Lower leg skin (tissue), 4 donors: Measurements from ENCODE around the gene MPPE1. TPM values are rescaled to one million over a fixed set of nuclear protein-coding genes. Genes with fewer than 3 reads are reported as not detected.

ENCODE experiments used
- DNase-seq, 2 donors: peaks; one replicate each; pipeline ENCODE4 v3.0.0-alpha.2; 2019; ENCODE audit warnings: low spot score in 2 of 2
- H3K4me3 ChIP-seq: fragments of 200-600 bp; sonication (generic); 2 replicates; pipeline ENCODE4 v1.5.1; 2017; ENCODE audit warnings: mild to moderate bottlenecking, low read depth; ENCODE audit not compliant: poor library complexity, severe bottlenecking
- CTCF ChIP-seq, 3 donors: fragments of 450-650 bp; IDR thresholded peaks; one replicate each; pipeline ENCODE4 v1.5.1; 2016; ENCODE audit warnings: antibody characterized with exemption in 3 of 3, mild to moderate bottlenecking in 3 of 3, moderate library complexity in 2 of 3
- POLR2A ChIP-seq, 2 donors: fragments of 450-650 bp; IDR thresholded peaks; one replicate each; pipeline ENCODE4 v1.6.1; 2016 to 2017; ENCODE audit warnings: antibody characterized with exemption in 2 of 2, mild to moderate bottlenecking in 1 of 2, moderate library complexity in 1 of 2
- WGBS, 2 donors: methylation state at CpG; one replicate each; pipeline ENCODE4 v1.1.5; 2018; 5-methylcytosine and 5-hydroxymethylcytosine counted together
- intact Hi-C: fragments of 100-400 bp; cut with DNase I; formaldehyde crosslinking; loops from one replicate; pipeline ENCODE4 v1.15.0; 2023; ENCODE audit warnings: low total_unique reads
- total RNA-seq, 4 donors: library from RNA; depleted of rRNA; stranded (reverse); fragments of >200 nt; gene quantifications; one replicate each; pipeline ENCODE4 v1.1.0, GENCODE V29; 2016

The MPPE1 gene
- total RNA-seq, 4 donors from 2014 or later, result 30.2 to 62.2 (median 44.5) TPM

GRCh38 chr18:11845654-11846053 is 62.5 kb downstream of the MPPE1 start:
- intact Hi-C loops, result no loop called here
- no peak for DNase-seq
- WGBS, 2 donors, result 88 to 94% methylated on average over 4 of the region's 4 CpGs
- no peak for TF ChIP-seq POLR2A (IDR thresholded peaks at IDR 0.05)
- TF ChIP-seq CTCF (IDR thresholded peaks at IDR 0.05), result no peak
- no peak overlapping the region for H3K4me3 ChIP-seq

GRCh38 chr18:11844436-11844835 is 63.7 kb downstream of the MPPE1 start:
- H3K4me3 ChIP-seq, result no peak overlapping the region
- intact Hi-C loops, result no loop called here
- no peak for TF ChIP-seq POLR2A (IDR thresholded peaks at IDR 0.05)
- TF ChIP-seq CTCF (IDR thresholded peaks at IDR 0.05), result no peak
- 86 to 91% methylated on average over 6 of the region's 6 CpGs for WGBS, 2 donors
- no peak for DNase-seq

- no peak overlapping the region for H3K4me3 ChIP-seq
- no peak for TF ChIP-seq POLR2A (IDR thresholded peaks at IDR 0.05)
- TF ChIP-seq CTCF (IDR thresholded peaks at IDR 0.05), result no peak
- DNase-seq, result no peak
- WGBS, 2 donors, result 72 to 83% methylated on average over 5 of the region's 5 CpGs
- intact Hi-C loops, result no loop called here
Measured at GRCh38 chr18:11842562-11842961, 65.6 kb downstream of the MPPE1 start.

GRCh38 chr18:11840493-11840892 is 67.6 kb downstream of the MPPE1 start:
- no peak overlapping the region for H3K4me3 ChIP-seq
- no peak for DNase-seq
- intact Hi-C loops, result no loop called here
- TF ChIP-seq CTCF (IDR thresholded peaks at IDR 0.05) (no peak), POLR2A (IDR thresholded peaks at IDR 0.05) (no peak)
- 62 to 64% methylated on average over 6 of the region's 6 CpGs for WGBS, 2 donors

- DNase-seq, result no peak
- intact Hi-C loops, result no loop called here
- no peak overlapping the region for H3K4me3 ChIP-seq
- WGBS, 2 donors, result 85 to 86% methylated on average over 6 of the region's 6 CpGs
- TF ChIP-seq CTCF (IDR thresholded peaks at IDR 0.05), result no peak
- no peak for TF ChIP-seq POLR2A (IDR thresholded peaks at IDR 0.05)
Measured at GRCh38 chr18:11839556-11839955, 68.6 kb downstream of the MPPE1 start.

GRCh38 chr18:11834772-11835171 is 73.3 kb downstream of the MPPE1 start:
- no peak for DNase-seq
- H3K4me3 ChIP-seq, result no peak overlapping the region
- WGBS, 2 donors, result 80 to 82% methylated on average over 5 of the region's 5 CpGs
- TF ChIP-seq CTCF (IDR thresholded peaks at IDR 0.05), result no peak
- no peak for TF ChIP-seq POLR2A (IDR thresholded peaks at IDR 0.05)
- intact Hi-C loops, result no loop called here
